ENCODE measurements around the gene SERPINB10.

DNA sequence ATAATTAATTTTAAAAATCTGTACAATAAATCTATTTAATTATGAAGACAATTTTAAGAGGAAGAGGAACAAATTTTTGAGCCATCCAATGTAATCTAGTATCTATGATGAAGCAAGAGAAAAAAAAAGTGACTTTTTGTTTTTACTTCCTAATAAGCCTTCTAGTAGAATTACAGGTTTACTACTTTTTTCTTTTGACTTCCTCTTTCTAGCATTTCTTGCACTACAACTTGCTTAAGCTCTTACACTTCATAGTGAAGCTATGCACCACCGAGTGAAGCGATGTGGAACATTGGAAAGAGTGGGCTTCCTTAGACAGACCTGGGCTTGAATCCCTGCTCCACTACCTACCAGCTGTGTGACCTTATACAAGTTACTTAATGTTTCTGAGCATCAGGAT, 18.1 kb upstream of the SERPINB10 start:
- no peak for TF ChIP-seq YY1 (IDR thresholded peaks at IDR 0.05; ENCODE audit: insufficient read depth, insufficient read length)
- TF ChIP-seq ZNF274 (IDR thresholded peaks at IDR 0.05; ENCODE audit: low read depth, low read length): no peak
